Liver (tissue), 3 donors: ENCODE data around the gene SNX9.

Source experiments
- CTCF ChIP-seq: fragments of 150-350 bp; IDR thresholded peaks from 2 replicates; pipeline ENCODE4 v1.5.1; 2017; ENCODE audit warnings: improper control_type of control experiment, low read depth, low read length; ENCODE audit not compliant: missing input control
- EGR1 ChIP-seq, 2 donors: IDR thresholded peaks; 2 replicates each; pipeline ENCODE4 v1.6.1; 2016 to 2018; ENCODE audit warnings: antibody characterized with exemption in 2 of 2, low read depth in 2 of 2
- GABPA ChIP-seq, 2 donors: IDR thresholded peaks in 1 of 2; conservative IDR thresholded peaks in 1 of 2; 2 replicates each; pipeline ENCODE4 v1.6.1; 2016; ENCODE audit warnings: antibody characterized with exemption in 2 of 2, mild to moderate bottlenecking in 1 of 2, moderate library complexity in 1 of 2
- JUND ChIP-seq, 2 donors: IDR thresholded peaks; 2 replicates each; pipeline ENCODE4 v1.6.1; 2016; ENCODE audit warnings: antibody characterized with exemption in 2 of 2
- RAD21 ChIP-seq, 2 donors: IDR thresholded peaks; 2 replicates each; pipeline ENCODE4 v1.6.1; 2016; ENCODE audit warnings: antibody characterized with exemption in 2 of 2, mild to moderate bottlenecking in 2 of 2
- REST ChIP-seq: IDR thresholded peaks from 2 replicates; pipeline ENCODE4 v1.6.1; 2016; ENCODE audit warnings: antibody characterized with exemption, mild to moderate bottlenecking
- SP1 ChIP-seq: IDR thresholded peaks from 2 replicates; pipeline ENCODE4 v1.6.1; 2018; ENCODE audit warnings: antibody characterized with exemption, mild to moderate bottlenecking
- TAF1 ChIP-seq: conservative IDR thresholded peaks from 2 replicates; pipeline ENCODE4 v1.6.1; 2016; ENCODE audit warnings: antibody characterized with exemption, mild to moderate bottlenecking
- TF ChIP-seq, protein P1 (sequence below): IDR thresholded peaks from 2 replicates; pipeline ENCODE4 v1.6.1; 2016; ENCODE audit warnings: antibody characterized with exemption
- donor health status: healthy.
- donor health status: healthy.

DNA sequence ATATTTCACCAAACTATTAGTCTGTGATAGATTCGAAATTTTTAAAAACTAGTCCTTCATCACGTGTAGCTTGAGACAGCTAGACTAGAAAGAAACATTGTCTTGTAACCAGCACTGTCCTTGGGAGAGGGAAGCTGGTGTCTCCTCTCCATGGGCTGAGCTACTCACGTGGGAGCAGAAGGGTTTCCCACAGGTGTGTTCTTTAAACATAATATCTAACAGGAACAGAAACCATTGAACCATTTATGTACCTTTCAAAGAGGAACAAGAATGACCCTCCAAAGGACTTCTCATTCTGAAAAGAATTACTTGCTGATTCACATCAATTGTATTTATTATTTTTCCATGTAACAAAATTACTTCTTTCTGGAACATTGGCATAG lies 86.2 kb downstream of the SNX9 start:
- TF ChIP-seq GABPA (IDR thresholded peaks at IDR 0.05 in 1 of 2, conservative IDR thresholded peaks at IDR 0.05 in 1 of 2) (no peak), CTCF (no peak), RAD21 (IDR thresholded peaks at IDR 0.05) (no peak), TAF1 (no peak), REST (no peak), SP1 (no peak), EGR1 (IDR thresholded peaks at IDR 0.05; ENCODE audit: low read depth in 2 of 2) (no peak), JUND (IDR thresholded peaks at IDR 0.05) (no peak)
- TF ChIP-seq, protein P1, sequence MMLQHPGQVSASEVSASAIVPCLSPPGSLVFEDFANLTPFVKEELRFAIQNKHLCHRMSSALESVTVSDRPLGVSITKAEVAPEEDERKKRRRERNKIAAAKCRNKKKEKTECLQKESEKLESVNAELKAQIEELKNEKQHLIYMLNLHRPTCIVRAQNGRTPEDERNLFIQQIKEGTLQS: no peak
